ENCODE measurements around the gene TCL1A.

The TCL1A gene

DNA sequence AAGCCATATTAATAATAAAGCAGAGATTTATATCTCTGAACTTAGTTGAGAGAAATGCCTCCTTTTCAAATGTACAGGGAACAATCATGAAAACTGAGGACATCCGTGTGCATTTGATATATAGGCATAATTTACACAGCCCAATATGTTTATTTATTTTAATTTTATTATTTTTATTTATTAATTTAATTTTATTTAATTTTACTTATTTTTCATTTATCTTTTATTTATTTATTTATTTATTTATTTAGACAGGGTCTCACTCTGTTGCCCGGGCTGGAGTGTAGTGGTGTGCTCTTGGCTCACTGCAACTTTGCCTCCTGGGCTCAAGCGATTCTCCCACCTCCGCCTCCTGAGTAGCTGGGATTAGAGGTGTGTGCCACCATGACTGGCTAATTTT lies 8.4 kb downstream of the TCL1A start:
- DNase-seq (ENCODE audit: low read depth, low spot score): no peak

DNA sequence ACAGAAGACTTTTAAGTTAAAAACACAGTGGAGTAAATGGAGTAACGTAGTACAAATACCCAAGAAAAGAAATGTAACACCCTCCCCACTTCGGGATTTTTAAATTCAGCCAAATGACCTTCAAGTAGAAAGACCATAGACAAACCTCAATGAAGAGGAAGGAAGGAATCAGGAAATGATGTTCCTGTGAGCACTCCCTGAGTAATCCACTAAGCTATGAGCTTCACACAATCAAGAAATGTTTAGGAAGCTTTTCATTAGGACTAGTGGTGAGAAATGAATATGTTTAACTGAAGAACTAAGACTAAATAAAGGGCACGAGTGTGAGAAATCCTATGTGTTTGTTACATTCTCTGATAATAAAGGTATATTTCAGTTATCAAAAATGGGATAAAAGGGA lies 10.1 kb downstream of the TCL1A start:
- no peak for DNase-seq (ENCODE audit: low read depth, low spot score)

- DNase-seq (ENCODE audit: low read depth, low spot score): no peak
Observed at GRCh38 chr14:95703341-95703740, 10.6 kb downstream of the TCL1A start.

DNA sequence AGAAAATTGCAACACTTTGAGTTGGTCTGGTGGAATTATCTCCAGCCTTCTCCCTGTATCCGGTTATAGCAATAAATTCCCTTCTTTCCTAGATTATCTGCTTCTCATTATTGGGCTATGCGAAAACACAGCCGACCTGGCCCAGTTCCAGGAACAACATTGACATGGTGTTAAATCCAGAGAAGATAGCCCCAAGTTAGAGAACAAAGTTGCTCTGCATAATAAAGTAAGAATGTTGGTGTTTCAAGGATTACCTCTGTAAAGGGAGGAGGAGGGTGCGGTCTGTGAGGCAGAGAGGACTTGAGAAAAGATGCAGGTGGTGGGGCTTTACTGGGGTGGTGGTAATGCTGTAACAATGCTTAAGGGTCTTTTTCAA lies 12.1 kb downstream of the TCL1A start:
- no peak for DNase-seq (ENCODE audit: low read depth, low spot score)

DNA sequence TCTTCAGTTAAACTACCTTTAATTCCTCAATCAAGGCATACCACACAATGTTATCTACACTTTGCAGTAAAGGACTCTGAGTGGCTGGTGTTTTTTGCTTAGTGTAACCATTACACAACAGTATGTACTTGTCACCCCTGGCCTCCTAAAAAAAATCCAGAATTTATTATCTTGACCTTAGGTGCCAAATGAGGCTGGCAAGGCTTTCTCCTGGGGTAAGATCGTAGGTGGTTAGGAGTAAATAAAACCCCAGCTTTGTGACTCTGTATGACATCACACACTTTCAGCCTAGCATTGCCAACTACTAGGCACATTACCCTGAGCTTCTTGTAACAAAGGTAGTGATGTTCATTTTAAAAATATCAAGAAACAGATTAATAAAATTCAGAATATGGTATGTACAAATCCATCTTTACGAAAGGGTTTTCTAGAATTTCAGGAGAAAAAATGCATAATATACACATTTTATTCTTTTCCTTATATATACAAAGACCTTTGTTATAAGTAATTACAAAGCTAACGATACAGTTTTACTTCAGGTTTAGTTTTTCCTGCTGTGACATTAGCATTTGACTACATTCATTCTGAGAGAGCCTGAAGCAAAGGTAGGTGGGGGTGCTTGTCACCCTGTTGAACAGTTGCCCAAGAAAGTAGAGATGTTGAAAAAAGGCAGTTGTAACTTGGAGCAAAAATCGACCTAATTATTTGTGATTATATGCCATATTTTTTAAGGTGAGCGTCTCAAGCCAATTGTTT lies 13.5 kb downstream of the TCL1A start:
- DNase-seq (ENCODE audit: low read depth, low spot score): no peak

- no peak for DNase-seq (ENCODE audit: low read depth, low spot score)
Observed at GRCh38 chr14:95699412-95699811, 14.5 kb downstream of the TCL1A start.

GRCh38 chr14:95698287-95698686 lies 15.6 kb downstream of the TCL1A start:
- DNase-seq (ENCODE audit: low read depth, low spot score): no peak

GRCh38 chr14:95697764-95698163 lies 16.2 kb downstream of the TCL1A start:
- DNase-seq (ENCODE audit: low read depth, low spot score): no peak

GRCh38 chr14:95696741-95697140 lies 17.2 kb downstream of the TCL1A start:
- no peak for DNase-seq (ENCODE audit: low read depth, low spot score)

- no peak for DNase-seq (ENCODE audit: low read depth, low spot score)
Observed at GRCh38 chr14:95695913-95696312, 18.0 kb downstream of the TCL1A start.

- no peak for DNase-seq (ENCODE audit: low read depth, low spot score)
Observed at GRCh38 chr14:95695051-95695450, 18.9 kb downstream of the TCL1A start.

DNA sequence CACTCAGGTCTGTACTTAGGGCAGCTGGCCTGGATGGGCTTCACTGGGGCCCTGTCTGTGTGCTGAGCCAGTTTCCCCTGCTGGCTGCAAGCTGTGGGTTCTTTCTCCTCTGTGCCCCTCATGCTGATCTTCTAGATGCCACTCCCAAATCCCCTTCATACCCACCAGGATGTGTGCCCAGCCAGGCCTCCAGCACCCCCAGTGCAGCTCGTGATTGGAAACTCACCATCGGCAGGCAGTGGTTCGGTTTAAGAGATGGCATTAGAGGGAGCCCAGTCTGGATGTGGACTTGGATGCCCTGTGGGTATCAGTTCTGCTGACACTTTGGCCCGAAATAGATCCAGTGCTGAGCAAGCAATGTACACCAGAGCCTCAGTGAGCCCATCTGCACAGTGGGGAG lies 21.8 kb downstream of the TCL1A start:
- DNase-seq (ENCODE audit: low read depth, low spot score): no peak

GRCh38 chr14:95691591-95691990 lies 22.3 kb downstream of the TCL1A start:
- DNase-seq (ENCODE audit: low read depth, low spot score): no peak

DNA sequence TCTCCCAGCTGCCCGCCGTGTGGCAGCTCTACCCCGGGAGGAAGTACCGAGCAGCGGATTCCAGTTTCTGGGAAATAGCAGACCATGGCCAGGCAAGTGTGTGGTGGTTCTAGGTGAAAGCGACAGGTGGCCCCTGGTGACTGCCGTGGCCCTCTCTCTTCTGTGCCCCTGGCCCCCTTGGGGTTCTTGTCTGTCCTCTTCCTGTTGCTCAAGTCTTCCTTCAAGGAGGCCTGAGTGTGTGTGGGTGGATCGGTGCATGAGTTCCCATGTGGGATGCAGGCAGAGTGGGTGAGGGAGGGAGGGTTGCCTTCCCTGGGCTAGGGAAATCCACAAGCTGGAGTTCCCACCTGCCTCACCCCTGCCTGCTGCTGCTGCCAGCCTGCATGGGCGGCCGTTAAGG lies 23.1 kb downstream of the TCL1A start:
- no peak for DNase-seq (ENCODE audit: low read depth, low spot score)

GRCh38 chr14:95689441-95689840 lies 24.5 kb downstream of the TCL1A start:
- no peak for DNase-seq (ENCODE audit: low read depth, low spot score)

DNA sequence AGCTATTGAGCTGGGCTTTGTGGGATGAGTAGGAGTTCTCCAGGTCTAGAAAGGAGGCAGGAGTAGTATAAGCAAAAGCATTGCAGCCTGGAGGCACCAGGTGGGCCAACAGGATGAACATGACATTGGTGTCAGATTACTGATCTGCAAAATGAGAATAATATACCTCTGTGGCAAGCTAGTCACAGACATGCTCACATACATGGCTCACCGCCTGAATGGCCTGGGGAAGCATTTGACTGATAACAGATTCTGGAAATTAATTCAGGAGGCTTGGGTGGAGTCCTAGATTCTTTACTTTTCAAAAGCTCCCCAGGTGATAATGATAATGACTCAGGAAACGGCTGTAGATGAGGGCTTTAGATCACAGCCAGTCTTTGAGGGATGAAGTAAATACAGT lies 27.0 kb downstream of the TCL1A start:
- no peak for DNase-seq (ENCODE audit: low read depth, low spot score)

DNA sequence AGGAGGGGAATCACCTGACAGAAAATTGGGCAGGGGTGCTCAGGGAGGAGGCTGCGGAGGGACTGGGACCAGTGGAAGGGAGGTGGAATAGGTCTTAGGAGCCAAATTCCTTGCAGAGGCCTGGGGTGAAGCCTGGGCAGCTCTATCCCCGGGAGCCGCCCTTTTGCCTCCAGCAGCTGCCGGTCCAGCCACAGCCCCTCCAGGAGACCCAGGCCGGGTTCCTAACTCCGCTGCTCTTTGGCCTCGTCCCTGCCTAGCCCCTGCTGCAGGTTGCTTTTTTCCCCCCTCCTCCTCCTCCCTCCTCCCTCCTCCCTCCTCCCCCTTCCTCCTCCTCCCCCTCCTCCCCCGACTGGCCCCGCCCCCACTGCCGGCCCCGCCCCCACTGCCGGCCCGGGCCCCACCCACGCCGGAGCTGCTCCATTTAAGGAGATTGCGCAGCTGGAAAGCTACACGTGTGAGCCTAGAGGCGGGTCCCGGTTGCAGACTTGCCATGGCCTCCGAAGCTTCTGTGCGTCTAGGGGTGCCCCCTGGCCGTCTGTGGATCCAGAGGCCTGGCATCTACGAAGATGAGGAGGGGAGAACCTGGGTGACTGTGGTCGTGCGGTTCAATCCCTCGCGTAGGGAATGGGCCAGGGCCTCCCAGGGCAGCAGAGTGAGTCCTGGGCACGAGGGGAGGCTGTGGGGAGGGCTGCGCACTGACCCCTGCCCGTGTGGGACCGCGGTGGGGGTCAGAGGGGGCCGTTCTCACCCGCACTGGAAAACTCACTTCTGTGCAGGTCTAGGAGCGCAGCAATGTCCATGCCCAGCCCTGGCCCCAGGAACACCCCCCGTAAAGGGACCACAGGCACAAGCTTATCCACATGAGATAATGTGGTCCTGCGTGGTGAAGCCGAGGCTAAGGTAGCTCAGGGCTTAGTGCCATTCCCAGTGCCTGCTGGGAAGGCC lies 27.7 kb downstream of the TCL1A start, which contains the start of gene TCL1B:
TCL1B (plus strand) TSS at position 449 of the 945 bp plus-strand sequence; CDS start at position 491, 42 bp downstream.
- no peak for DNase-seq (ENCODE audit: low read depth, low spot score)

- DNase-seq (ENCODE audit: low read depth, low spot score): no peak
Observed at GRCh38 chr14:95683793-95684192, 30.1 kb downstream of the TCL1A start.

DNA sequence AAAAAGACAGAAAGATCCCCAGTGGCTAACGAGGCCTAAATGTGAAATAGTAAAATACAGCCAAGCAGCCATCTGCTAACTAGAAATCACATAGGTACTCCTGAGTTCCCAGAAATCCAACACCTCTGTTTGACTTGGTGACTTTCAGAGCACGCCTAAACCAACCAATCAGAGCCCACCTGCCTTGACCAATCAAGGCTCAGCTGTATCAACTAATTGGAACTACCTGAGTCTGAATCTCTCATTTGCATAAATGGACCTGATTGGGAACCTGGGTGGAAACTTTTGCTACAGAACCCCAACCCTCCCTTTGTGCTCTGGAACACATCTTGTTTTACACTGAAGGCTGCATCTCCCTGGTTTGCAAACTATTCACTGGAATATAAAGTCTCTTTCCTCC lies 32.8 kb downstream of the TCL1A start:
- DNase-seq (ENCODE audit: low read depth, low spot score): no peak

DNA sequence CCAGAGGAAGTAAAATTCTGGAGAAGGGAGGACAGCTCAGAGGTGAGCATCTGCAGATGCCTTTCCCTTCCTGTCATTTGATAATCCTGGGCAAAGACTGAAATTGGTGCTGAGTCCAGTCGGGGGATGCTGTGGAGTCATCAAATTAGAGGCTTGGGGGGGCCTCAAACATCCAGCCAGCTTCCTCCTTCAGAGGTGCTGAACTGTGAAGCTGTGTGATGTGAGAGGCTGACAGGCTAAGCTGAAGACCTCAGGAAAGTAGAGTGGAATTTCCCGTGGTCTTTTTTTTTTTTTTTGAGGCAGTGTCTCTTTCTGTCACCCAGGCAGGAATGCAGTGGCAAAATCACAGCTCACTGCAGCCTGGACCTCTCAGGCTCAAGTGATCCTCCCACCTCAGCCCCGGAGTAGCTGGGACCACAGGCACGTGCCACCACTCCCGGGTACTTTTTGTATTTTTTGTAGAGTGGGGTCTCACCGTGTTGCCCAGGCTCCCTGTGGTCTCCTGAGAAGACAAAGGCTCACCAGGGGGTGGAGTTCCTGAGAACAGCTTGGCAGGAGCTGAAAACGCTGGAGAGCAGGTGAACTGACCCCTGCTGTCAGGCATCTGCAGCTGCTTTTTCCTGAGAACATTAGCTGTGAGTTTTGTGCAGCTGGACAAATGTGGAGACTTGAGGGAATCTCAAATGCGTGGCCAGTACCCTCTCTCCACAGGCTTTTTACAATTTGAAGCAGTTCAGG lies 33.8 kb downstream of the TCL1A start:
- DNase-seq (ENCODE audit: low read depth, low spot score): no peak

DNA sequence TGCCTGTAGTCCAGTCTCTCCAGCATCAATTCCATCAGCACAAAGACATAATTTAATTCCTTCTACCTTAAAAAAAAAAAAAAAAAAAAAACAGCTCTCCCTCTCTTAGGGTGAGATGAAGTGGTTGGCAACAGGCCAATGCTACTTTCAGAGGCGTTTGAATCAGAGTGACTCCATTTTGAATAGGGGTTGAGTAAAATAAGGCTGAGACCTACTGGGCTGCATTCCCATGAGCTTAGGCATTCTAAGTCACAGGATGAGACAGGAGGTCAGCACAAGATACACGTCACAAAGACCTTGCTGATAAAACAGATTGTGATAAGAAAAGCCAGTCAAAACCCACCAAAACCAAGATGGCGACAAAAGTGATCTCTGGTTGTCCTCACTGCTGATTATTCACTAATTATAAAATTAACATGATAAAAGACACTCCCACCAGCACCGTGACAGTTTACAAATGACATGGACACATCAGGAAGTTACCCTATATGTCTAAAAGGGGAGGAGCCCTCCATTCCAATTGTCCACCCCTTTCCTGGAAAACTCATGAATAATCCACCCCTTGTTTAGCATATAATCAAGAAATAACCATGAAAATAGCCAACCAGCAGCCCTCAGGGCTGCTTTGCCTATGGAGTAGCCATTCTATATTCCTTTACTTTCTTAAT lies 34.6 kb downstream of the TCL1A start:
- DNase-seq (ENCODE audit: low read depth, low spot score): no peak

Data from brain pericyte (primary cell).